Stimulated activated CD4-positive, alpha-beta T cell treated with anti-CD3 and anti-CD28 coated beads, Interleukin-2, amount 100 ng/mL, for 4 hours (primary cell): Measurements from ENCODE around the gene SNRNP70.
A peak's percentile ranks its signal among the peaks of the same experiment; 100 is the strongest.

Experiments used
- DNase-seq: peaks from one replicate; pipeline ENCODE4 v3.0.0-alpha.2; 2020; ENCODE audit warnings: low read depth

Gene SNRNP70

DNA sequence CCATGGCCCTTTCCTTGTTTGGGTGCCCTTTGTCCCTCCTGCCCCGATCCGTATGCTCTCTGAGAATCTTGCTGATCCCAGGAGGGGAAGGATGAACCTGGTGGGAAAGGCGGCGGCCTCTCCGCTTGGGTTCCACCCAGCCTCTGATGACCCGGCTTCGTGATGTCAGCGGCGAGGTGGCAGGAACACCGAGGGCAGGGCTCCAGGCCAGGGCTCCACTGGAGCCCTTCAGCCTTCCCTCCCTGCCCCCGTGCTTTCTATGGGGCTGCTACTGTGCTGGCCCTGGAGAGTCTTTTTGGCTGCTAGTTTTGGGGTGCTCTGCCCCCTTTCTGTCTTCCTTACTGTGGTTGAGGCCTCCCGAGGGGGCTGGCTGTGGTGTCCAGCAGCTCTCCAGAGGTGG is 17.1 kb downstream of the SNRNP70 start:
- no peak for DNase-seq

DNA sequence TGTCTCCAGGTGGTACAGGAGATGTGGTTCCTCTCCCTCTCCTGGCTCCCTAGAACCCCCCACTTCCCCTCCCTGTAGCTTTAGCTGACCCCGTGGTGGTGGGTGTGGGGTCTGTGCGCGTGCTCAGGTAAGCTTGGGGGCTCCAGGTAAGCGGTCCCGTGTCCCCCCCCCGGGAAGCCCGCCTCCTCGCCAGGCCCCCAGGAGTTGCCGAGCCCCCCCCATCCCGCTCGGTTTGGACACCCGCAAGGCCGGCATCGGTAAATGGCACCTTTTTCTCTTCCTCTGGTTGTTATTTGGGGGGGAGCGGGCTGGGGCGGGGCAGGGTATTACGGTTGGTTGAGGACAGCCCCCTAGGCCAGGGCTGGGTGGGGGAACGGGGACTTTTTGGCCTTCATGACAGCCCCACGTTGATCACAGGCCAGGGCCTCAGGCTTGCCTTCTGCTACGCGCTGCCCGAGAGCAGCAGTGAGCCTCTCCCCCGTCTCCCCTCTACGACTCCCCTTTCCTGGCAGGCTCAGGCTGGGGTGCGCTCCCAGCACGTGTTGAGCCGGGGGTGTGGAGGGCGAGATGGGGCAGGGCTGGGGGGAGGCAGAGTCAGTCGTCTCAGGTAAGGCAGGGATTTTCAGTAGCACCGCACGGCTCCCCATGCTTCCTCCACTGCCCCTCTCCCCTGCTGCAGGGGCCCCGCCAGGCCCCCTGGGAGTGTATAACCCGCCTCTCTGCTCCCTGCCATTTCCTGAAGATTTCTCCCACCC is 18.3 kb downstream of the SNRNP70 start:
- DNase-seq = no peak

GRCh38 chr19:49104229-49104864 is 19.1 kb downstream of the SNRNP70 start:
- DNase-seq = no peak

- peak; percentile 52 for DNase-seq
Observed at GRCh38 chr19:49106648-49107135, 21.4 kb downstream of the SNRNP70 start.

GRCh38 chr19:49107625-49108459 is 22.6 kb downstream of the SNRNP70 start:
- no peak for DNase-seq

DNA sequence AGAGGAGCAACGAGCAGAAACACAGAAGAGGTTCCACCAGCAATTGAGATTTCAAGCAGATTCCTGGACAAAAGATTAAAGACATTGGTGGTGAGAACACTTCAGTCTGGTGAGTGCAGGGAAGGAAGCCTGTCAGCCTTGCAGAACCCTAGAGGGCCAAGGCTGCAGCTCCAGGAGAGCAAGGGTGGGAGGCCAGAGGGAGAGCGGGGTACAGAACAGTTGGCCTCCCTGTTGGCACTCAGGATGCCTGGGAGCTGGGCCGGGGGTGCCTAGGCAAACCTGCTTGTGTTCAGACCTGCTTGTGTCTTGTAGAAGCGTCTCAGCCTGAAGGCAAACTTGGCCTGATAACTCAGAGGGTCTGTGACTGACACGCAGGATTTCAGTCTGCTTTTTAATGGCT is 23.8 kb downstream of the SNRNP70 start:
- no peak for DNase-seq

DNA sequence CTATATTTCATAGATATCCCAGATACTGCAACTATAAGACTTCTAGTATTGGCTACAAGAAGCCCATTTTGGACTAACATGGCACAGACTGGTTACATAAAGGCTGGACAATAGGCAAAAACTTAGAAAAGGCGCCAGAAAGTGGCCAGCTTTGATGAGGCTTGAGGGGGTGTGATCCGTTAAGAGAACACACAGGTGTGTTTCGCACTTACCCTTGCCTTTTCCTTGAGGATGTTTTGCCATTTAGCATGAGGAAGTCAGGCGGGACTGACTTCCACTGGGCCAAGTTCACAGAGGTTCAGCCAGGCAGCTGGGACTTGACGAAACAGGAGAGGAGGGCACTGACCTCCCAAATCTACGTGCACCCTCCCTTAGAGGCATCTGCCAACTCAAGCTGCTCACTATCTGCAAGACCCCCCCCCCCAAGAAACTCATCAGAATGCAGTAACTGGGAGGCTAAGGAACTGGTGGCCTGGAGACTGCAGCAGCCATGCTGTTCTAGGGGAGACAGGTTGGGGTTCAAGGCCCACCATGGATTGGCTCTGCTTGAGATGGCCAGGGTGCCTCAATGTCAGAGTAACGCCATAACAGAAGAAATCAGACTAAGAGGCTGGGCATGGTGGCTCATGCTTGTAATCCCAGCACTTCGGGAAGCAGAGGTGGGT is 24.4 kb downstream of the SNRNP70 start:
- DNase-seq = no peak

DNA sequence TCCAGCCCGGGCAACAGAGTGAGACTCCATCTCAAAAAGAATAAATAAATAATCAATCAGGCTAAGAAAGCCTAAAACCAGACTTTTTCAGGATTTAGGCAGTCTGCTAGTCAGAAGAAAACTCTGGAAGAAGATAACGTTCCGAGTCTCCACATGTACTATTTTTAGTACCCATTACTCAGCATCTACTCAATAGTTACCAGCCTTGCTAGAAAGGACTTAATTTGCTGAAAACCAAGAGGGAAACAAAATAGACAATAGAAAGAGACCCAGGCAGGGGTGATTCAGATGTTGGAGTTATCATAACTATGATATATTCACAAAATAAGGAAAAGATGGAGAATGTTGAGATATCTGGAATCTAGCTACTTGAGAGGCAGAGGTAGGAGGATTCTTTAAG is 25.3 kb downstream of the SNRNP70 start:
- no peak for DNase-seq

DNA sequence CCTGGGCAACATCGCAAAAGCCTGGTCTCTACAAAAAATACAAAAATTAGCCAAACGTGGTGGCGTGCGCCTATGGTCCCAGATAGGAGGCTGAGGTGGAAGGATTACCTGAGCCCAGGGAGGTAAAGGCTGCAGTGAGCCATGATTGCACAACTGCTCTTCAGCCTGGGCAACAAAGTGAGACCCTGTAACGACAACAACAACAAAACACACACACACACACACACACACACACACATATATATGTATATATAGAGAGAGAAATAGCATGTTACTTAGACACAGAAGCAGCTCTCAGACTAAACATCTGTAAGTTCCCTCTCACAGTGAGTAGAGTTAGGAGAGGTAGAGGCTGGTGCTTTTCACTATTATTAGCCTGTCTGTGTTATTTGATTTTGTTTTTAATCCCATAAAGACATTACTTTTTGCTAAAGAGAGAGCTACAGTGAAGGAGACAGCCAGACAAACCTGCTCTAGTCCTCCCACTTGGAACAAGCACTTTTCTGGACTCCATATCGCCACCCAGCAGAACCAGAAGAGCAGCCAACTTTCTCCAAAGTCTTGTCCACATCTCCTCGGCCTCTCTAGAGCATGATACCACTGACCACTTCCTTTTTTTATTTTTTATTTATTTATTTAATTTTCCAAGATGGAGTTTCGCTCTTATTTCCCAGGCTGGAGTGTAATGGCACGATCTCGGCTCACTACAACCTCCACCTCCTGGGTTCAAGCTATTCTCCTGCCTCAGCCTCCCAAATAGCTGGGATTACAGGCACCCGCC is 26.2 kb downstream of the SNRNP70 start:
- DNase-seq = no peak

GRCh38 chr19:49113762-49114629 is 28.7 kb downstream of the SNRNP70 start, which contains the start of gene LIN7B:
Gene LIN7B (plus strand): TSS chr19:49114370. CDS start chr19:49114405, 35 bp downstream.
- peak; percentile 57 for DNase-seq

DNA sequence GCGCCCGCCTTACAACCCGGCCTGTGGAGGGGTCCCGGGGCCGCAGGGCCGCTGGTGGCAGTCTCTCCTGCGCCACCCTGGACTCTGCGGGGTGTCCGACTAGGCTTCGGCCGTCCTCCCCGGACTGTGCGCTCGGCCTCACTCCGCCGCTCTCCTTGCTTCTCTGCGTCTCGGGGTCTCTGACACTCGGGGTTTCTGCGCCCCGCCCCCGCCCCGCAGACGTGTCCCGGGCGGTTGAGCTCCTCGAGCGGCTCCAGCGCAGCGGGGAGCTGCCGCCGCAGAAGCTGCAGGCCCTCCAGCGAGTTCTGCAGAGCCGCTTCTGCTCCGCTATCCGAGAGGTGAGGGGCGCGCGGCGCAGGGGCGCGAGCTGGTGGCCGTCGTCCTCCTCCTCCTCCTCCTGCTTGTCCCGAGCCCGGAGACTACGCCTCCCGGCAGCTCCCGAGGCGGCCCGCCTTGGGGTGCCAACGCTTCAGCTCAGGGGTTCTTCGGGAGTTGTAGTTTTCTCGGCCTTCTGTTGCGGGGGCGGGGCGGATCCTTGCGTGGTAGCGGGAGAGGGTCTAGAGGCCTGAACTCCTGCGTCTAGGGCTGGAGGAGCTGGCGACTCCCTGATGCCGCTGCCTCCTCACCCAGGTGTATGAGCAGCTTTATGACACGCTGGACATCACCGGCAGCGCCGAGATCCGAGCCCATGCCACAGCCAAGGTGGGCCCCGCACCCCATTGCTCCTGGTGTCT is 29.5 kb downstream of the SNRNP70 start:
- DNase-seq = peak; percentile 43

GRCh38 chr19:49116544-49116943 is 31.3 kb downstream of the SNRNP70 start:
- DNase-seq = no peak

- no peak for DNase-seq
Observed at GRCh38 chr19:49117677-49118564, 32.7 kb downstream of the SNRNP70 start.

DNA sequence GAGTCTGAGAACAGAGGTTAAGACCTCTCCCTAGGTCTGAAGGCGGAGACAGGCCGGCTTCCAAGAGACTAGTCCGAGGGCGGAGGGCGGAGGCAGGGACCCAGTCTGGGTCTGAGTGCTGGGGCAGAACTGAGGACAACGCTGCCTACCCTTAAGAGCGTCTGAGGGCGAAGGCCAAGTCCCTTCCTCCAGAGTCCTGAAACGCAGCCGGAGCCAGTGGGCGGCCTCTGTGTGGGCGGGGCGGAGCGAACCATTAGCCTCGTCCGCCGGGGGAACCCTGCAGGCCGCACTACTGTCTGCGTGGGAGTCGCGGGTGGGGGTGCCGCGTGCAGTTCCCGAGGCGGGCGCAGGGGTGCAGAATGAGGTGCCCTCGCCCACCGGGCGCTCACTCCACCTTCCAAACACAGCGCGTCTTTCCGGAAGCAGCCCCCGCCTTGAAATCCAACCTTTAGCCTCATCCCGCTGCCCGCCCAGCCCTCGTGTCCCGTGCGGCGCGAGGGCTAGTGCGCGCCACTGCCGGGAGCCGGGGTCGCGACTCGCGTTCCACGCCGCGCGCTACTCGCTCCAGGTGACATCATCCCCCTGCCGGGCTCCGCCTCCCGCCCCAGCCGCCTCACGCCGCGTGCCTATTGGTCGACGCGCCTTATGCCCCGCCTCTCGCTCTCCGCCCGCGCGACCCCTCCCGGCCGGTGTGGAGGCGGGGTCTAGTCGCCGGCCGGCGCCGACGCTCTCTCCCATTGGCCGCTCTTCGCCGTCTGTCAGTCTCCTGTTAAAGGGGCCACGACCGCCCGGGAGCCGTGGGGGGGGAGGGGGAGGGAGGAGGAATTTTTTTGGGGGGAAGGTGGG is 33.5 kb downstream of the SNRNP70 start, which contains the start of gene C19orf73:
Gene C19orf73 (minus strand): TSS at position 579 of the 846 bp plus-strand sequence. CDS start 121 bp downstream, at position 458.
- peak; percentile 93 for DNase-seq

DNA sequence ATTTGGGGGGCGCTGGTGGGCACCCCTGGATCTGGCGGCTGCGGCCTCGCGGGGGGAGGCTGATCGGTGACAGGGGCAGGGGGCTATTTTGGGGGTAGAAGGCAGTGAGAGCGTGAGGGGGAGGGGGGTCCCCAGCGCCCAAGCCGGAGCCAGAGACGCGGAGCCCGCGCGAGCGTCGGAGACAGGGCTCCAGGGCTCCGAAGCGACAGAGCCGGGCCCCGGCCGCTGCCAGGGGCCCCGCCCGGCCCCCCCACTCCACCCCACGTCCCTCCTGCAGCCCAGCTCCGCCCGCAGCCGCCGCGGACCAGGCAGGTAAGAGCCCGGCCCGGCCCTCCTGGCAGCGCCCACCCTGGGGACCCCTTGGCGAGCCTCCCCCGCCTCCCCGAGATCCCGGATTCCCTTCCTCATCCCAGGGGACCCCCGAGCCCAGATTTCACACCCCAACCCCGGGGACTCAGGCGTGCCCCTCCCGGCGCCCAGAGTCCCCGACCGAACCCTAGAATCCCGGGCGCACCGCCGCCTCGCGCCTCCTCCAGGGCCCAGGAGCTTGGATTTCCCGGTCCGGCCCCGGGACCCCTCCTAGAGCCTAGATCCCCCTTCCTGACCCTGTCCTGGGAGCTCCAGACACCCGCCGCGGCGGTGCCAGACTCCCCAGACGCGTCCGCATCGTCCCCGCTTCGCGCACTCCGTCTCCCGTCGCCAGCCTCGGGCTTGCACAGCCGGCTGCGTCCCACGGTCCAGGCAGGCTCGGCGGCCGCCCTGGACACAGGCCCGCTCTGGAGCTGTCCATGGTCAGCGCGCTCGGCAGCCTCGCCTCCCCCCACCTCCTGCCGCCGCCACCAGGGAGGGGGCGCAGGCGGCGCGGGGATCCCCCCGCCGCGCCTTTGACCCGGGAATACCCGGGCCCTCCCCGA is 34.4 kb downstream of the SNRNP70 start, which contains the start of gene PPFIA3:
Gene PPFIA3 (plus strand): TSS at position 134 of the 914 bp plus-strand sequence. CDS start 8,330 bp downstream, outside the sequence.
- DNase-seq = no peak

DNA sequence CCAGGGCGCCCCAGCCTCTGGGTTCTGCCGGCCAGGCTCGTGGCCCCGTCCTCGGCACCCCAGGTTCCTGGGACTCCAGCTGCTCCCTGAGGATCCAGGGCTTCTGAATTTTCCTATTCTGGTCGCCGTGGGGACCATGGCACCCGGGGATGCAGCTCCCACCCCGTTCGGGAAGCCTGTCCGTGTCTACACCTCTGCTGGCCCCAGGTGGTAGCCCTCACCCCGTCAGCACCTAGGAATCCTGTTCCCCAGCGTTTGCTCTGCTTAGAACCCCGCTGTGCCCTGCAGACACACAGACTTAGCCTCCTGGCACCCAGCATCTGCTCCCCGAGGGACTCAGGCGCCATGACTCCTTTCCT is 35.1 kb downstream of the SNRNP70 start:
- DNase-seq = no peak
